Activated T-helper 1 cell treated with Interleukin-2 at 50 U/mL for 16 hours (primary cell): ENCODE measurements around the gene TDRD9.

ENCODE experiments used
- DNase-seq: peaks from one replicate; pipeline ENCODE4 v3.0.0-alpha.2; 2020; ENCODE audit warnings: low read depth

Gene TDRD9

GRCh38 chr14:104031384-104031783 is 103.1 kb downstream of the TDRD9 start:
- no peak for DNase-seq

- no peak for DNase-seq
Observed at GRCh38 chr14:104034976-104035699, 106.9 kb downstream of the TDRD9 start.

GRCh38 chr14:104036212-104036611 is 108.0 kb downstream of the TDRD9 start:
- DNase-seq = no peak

GRCh38 chr14:104037074-104037473 is 108.8 kb downstream of the TDRD9 start:
- DNase-seq = no peak

- DNase-seq = no peak
Observed at GRCh38 chr14:104037903-104038302, 109.6 kb downstream of the TDRD9 start.

GRCh38 chr14:104039214-104039613 is 111.0 kb downstream of the TDRD9 start:
- no peak for DNase-seq

- no peak for DNase-seq
Observed at GRCh38 chr14:104040539-104040938, 112.3 kb downstream of the TDRD9 start.

GRCh38 chr14:104041430-104042104 is 113.3 kb downstream of the TDRD9 start:
- DNase-seq = no peak

- no peak for DNase-seq
Observed at GRCh38 chr14:104044016-104044415, 115.8 kb downstream of the TDRD9 start.

- DNase-seq = no peak
Observed at GRCh38 chr14:104047761-104048160, 119.5 kb downstream of the TDRD9 start.

GRCh38 chr14:104048758-104049507 is 120.7 kb downstream of the TDRD9 start:
- no peak for DNase-seq

GRCh38 chr14:104049576-104050240 is 121.5 kb downstream of the TDRD9 start:
- no peak for DNase-seq

GRCh38 chr14:104051092-104051813 is 123.0 kb downstream of the TDRD9 start:
- DNase-seq = no peak

- DNase-seq = no peak
Observed at GRCh38 chr14:104054222-104054905, 126.1 kb downstream of the TDRD9 start.

- DNase-seq = no peak
Observed at GRCh38 chr14:104062281-104062680, 134.0 kb downstream of the TDRD9 start.

GRCh38 chr14:104064003-104064402 is 135.7 kb downstream of the TDRD9 start:
- DNase-seq = no peak

- DNase-seq = no peak
Observed at GRCh38 chr14:104066279-104066678, 138.0 kb downstream of the TDRD9 start.

- DNase-seq = no peak
Observed at GRCh38 chr14:104066719-104067295, 138.6 kb downstream of the TDRD9 start.

- DNase-seq = no peak
Observed at GRCh38 chr14:104069541-104069940, 141.3 kb downstream of the TDRD9 start.

GRCh38 chr14:104072586-104072985 is 144.3 kb downstream of the TDRD9 start:
- no peak for DNase-seq

- no peak for DNase-seq
Observed at GRCh38 chr14:104073764-104074163, 145.5 kb downstream of the TDRD9 start.
